Activated CD4-positive, CD25-positive, alpha-beta regulatory T cell treated with anti-CD3 and anti-CD28 coated beads, Interleukin-2, amount 50 U/mL, for 16 hours (primary cell): ENCODE data around the gene LIMD2.

Experiments
- DNase-seq: peaks from one replicate; pipeline ENCODE4 v3.0.0-alpha.2; 2020; ENCODE audit warnings: low read depth, low spot score

Gene LIMD2

DNA sequence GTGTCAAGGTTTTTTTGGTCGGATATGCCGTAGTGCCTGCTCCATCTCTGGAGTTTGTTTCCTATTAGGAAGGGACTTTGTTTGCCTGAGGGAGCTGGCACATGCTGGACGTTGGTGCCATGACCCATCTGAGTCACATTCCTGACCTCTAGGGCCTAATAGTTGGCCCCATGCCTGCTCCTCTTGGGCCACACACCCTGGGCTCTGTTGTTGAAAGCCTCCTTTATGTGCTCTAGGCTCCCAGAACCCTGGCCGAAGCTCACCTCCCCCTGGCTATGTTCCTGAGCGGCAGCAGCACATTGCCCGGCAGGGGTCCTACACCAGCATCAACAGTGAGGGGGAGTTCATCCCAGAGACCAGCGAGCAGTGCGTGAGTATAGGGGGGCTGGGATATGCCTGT, 18.4 kb downstream of the LIMD2 start:
- no peak for DNase-seq

DNA sequence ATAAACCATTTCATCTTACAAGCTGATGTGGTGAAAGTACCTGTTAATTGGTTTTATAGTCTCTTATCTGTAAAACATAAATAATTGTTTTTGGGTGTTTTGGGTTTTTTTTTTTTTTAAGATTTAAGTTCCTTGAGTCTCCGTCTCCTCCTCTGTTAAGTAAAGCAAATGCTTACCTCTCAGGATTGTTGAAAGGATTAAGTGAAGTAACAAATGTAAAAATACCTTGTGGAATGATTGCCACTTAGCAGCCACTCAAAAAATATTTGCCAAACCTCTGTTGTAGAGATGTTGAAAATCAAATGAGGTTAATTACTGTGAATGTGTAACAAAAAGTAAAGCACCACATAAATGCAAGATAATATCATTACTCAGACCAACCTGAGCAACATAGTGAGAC, 19.2 kb downstream of the LIMD2 start:
- no peak for DNase-seq

DNA sequence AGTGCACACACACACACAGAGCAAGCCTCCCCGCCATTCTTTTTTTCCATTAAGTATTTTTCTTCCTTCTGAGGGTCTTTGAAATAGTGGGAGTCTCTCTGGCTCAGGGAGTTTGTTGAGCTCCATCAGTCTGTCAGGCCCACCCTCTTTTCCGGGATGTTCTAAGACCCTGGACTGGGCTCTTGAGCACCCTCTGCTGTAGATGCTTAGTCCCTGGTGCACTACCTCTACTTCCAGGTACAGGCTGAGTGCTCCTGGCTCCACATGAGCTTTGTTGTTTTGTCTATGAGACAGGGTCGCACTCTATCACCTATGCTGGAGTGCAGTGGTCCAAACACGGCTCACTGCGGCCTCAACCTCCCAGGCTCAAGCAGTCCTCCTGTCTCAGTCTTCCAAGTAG, 20.7 kb downstream of the LIMD2 start:
- DNase-seq, result no peak

DNA sequence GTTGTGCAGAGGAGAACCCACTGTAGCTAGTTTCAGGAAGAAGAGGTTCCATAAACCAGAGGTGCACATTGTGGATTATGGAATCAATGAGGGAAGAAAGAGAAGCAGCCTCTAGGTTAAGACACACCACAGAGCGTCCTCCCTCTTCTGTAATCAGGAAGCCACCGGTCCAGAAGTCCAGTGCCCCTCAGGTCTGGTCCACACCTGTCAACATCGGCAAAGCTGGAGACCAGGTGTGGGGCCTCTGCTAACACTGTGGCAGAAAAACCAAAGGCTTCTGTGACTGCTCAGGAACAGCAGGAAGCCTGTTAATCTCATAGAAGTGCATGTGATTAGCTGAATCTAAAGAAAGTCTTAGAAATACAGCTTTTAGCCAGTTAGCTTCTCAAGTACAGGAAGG, 23.3 kb downstream of the LIMD2 start:
- DNase-seq, result no peak

- DNase-seq, result no peak
These were observed 24.0 kb downstream of the LIMD2 start for GRCh38 chr17:63675607-63676546.

DNA sequence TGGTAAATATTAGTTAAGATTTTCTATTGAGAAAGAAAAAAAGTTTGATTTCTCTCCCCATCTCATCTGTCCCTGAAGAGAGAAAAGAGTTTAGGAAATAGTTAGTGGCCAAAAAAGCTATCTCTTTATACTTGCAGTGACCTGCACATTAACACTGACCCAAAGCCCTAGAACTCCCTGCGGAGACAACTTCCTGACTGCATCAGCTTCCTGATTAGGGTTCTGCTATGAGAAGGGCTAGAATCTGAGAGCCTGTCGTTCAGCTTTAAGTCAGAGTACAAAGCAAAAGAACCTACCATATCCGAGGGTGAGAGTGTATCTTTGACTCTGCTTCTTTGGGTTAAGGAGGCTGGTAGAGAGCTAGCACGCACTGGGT, 24.7 kb downstream of the LIMD2 start:
- no peak for DNase-seq

DNA sequence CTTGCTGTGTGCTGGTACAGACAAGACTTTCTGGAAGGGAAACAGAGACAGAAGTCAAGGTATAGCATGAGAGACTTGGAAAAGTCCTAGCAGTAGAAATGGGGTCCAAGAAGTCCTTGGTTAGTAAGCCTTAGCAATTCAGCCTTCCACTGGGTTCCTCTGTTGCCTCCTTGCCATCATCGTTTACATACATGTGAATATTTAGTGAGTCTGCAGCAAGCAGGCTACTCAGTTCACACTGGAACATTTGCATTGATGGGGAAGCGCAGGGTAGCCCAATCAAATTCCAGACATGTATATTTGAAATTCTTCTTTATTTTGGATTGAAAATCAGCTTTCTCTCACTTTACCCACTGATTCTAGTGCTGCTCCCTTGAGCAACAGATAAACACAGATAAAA, 27.1 kb downstream of the LIMD2 start:
- DNase-seq, result no peak

DNA sequence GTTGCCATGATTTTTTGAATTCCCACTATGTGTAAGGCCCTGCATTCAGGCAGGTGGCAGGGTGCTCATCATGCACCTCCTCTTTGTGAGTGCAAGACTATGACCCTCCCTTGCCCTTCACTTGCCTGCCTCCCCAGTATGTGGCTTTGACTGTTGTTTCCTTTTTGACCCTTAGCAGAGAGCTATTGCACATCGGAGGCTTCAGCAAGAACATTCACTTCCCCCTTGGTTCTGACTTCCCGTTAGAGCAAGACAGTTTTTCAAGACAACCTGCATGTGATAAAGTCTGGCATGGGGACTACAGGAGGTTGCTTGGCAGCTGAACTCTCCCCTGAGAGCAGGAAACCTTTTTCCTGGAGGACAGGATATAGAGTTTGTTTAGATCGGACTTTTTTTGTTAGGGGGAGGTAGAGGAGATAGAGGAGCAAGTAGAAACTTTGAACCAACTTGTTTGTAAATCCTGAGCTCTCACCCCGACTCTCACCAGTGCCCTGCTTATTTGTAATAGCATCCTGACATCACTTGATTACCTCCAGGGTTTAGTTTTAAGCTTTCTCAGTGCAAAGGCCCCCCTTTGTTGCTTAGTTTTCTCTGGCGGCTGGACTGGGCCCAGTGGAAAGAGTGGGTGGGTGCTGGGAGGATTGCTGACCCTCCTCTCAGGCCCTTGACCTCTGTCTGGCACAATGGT, 34.3 kb downstream of the LIMD2 start:
- no peak for DNase-seq

- DNase-seq, result no peak
These were observed 40.1 kb downstream of the LIMD2 start for GRCh38 chr17:63659850-63660249.

DNA sequence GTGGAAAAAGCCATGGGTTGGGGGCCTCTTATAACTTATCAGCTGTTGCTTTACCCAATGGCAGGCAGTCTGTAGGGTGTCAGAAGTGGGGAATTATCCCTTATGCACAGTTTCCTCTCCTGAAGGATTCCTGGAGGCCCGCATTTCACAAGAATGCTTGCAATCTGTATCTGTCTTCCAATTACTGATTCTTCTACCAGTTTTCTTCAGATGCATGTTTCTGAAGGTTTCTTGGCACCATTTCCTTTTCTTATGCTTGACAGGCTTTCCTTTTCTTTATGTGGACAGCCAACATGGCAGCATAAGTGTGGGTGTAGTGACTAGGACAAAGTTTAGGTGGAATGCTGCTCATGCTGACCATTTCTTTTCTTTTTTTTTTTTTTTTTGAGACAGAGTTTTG, 41.6 kb downstream of the LIMD2 start:
- DNase-seq, result no peak

GRCh38 chr17:63657786-63658185, 42.1 kb downstream of the LIMD2 start:
- DNase-seq, result no peak

DNA sequence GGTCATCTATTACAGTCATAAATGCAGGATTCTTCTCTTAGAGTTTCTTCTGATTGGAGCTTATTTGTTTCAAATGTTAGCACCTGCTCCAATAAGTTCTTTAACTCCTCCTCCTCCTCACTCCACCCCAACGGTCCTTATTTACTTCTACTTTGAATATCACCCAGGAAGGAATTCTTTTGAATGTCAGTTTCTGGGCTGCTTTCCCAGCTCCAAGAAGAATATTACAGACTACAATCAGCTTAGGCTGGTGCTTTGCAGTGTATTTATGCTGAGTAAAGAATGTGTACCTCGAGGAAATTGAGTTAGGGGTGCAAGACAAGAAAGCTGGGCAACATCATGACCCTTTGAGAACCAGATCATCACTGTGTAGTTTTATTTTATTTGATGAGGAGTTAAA, 46.9 kb downstream of the LIMD2 start:
- DNase-seq, result no peak

GRCh38 chr17:63652106-63652505, 47.8 kb downstream of the LIMD2 start:
- no peak for DNase-seq

- no peak for DNase-seq
These were observed 50.1 kb downstream of the LIMD2 start for GRCh38 chr17:63649813-63650212.

DNA sequence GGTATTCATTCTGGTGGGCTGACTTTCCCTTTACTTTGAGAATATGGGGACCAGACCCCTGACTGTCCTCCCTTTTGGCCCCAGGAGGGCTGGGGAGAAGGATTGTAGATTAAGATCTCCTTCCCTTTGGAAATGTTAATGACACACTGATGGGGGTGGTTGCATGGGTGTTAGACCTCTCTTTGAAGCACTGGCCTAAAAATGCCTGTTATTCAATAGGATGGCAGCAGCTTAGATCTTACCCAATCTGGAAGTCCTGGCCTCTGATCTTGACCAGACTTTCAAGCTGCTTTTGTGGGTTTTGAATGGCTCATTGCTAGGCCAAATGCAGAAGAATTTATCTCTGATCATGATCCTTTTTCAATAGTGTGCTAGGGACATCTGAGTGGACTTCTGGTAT, 52.0 kb downstream of the LIMD2 start:
- no peak for DNase-seq

DNA sequence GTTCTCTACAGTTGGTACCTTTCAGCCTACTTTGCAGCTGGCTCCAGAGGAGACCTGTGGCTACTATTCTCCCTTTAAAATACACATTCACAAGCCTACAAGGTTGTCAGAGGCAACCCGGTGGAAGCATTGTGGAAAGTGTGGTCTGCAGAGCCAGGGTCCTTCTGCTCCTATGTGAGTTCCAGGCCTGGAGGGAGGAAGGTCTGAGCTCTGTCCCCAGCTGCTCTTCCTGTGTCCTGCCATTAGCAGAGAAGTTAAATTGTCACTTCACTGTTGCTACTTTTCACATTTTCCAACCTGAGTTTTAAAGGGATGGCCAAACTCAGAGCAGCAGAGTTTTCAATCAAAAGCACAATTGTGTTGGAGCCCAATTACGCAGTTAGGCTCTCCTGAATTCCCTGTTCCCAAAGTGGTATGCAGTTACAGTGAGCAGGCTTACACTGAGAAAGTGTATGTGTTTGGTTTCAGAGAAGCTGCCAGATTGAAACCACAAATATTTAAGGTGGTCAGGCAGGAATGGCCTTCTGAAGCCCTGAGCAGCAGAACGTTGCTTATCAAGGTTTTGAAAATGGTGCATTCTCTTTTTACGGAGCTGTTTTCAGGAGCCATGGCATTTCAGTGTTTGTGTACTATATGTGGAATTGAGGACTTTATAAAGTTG, 52.7 kb downstream of the LIMD2 start:
- no peak for DNase-seq

- DNase-seq, result no peak
These were observed 53.5 kb downstream of the LIMD2 start for GRCh38 chr17:63646488-63646806.
